Left ventricle myocardium superior (tissue), 1 donor: ENCODE data around the gene GRID2. TPM values are rescaled to one million over a fixed set of nuclear protein-coding genes. Genes with fewer than 3 reads are reported as not detected.
A peak's percentile ranks its signal among the peaks of the same experiment; 100 is the strongest.
"Not testable (repeated sequence)": the region's sequence is repeated elsewhere in the genome, so short reads cannot be mapped to it uniquely, and the experiment has no call there.

Experiments
- ATAC-seq: fragments of 200-7000 bp; cut with Tn5 transposase; one replicate; pipeline ENCODE4 v1.9.1; 2020; ENCODE audit warnings: mild to moderate bottlenecking, moderate library complexity
- DNase-seq: peaks from one replicate; pipeline ENCODE4 v3.0.0-alpha.2; 2020
- intact Hi-C: fragments of 100-400 bp; cut with micrococcal nuclease; formaldehyde crosslinking; loops from one replicate; pipeline ENCODE4 v1.11.0; 2022
- total RNA-seq: library from RNA; stranded (reverse); fragmentation: NEBNext Ultra II Directional; extraction: Animal tissue kit (Norgen Biotek cat#: 25700); gene quantifications from one replicate; pipeline ENCODE4 v1.2.1, GENCODE V29; 2021
- donor health status: DM: no; HTN: yes; CAD: no; lungs with severe emphysema.

GRID2 gene
- total RNA-seq, 1 donor from 2014 or later, result 0.40 TPM

- no peak for ATAC-seq
- intact Hi-C loops, result no loop called here
- DNase-seq, result no peak
Measured at GRCh38 chr4:92399032-92399431, 95.3 kb downstream of the GRID2 start.

- intact Hi-C loops, ATAC-seq, DNase-seq: not testable (repeated sequence)
Measured at GRCh38 chr4:92403525-92403924, 99.8 kb downstream of the GRID2 start.

GRCh38 chr4:92406488-92406887 is 102.7 kb downstream of the GRID2 start:
- intact Hi-C loops, result no loop called here
- DNase-seq (no peak), ATAC-seq (no peak)

- no peak for ATAC-seq
- intact Hi-C loops, result no loop called here
Measured at GRCh38 chr4:92421920-92422319, 118.2 kb downstream of the GRID2 start.

GRCh38 chr4:92433272-92433758 is 129.5 kb downstream of the GRID2 start:
- DNase-seq, result no peak
- intact Hi-C loops, result no loop called here
- no peak for ATAC-seq

More at GRCh38 chr4:92421920-92422319, 118.2 kb downstream of the GRID2 start:
- DNase-seq, result no peak

- intact Hi-C loops, DNase-seq, ATAC-seq: not testable (repeated sequence)
Measured at GRCh38 chr4:92438722-92439121, 135.0 kb downstream of the GRID2 start.

GRCh38 chr4:92442131-92442530 is 138.4 kb downstream of the GRID2 start:
- DNase-seq, ATAC-seq, intact Hi-C loops: not testable (repeated sequence)

GRCh38 chr4:92444143-92444843 is 140.5 kb downstream of the GRID2 start:
- intact Hi-C loops, DNase-seq, ATAC-seq: not testable (repeated sequence)

- intact Hi-C loops, result no loop called here
- DNase-seq (no peak), ATAC-seq (no peak)
Measured at GRCh38 chr4:92445127-92445526, 141.4 kb downstream of the GRID2 start.

GRCh38 chr4:92447255-92447905 is 143.6 kb downstream of the GRID2 start:
- DNase-seq, result no peak
- ATAC-seq, result peak; percentile 70
- intact Hi-C loops, result no loop called here

- not testable (repeated sequence) for ATAC-seq, DNase-seq
Measured at GRCh38 chr4:92448176-92448575, 144.4 kb downstream of the GRID2 start.

GRCh38 chr4:92450694-92451093 is 146.9 kb downstream of the GRID2 start:
- DNase-seq (no peak), ATAC-seq (no peak)
- intact Hi-C loops, result no loop called here

More at GRCh38 chr4:92448176-92448575, 144.4 kb downstream of the GRID2 start:
- intact Hi-C loops, result not testable (repeated sequence)

- DNase-seq (no peak), ATAC-seq (no peak)
- intact Hi-C loops, result no loop called here
Measured at GRCh38 chr4:92451782-92452181, 148.0 kb downstream of the GRID2 start.

GRCh38 chr4:92452383-92452782 is 148.6 kb downstream of the GRID2 start:
- DNase-seq, ATAC-seq, intact Hi-C loops: not testable (repeated sequence)

GRCh38 chr4:92455329-92455839 is 151.6 kb downstream of the GRID2 start:
- DNase-seq (no peak), ATAC-seq (no peak)
- intact Hi-C loops, result no loop called here

GRCh38 chr4:92455951-92456350 is 152.2 kb downstream of the GRID2 start:
- intact Hi-C loops, result no loop called here
- ATAC-seq (no peak), DNase-seq (no peak)

- intact Hi-C loops, result no loop called here
- DNase-seq, result no peak
- ATAC-seq, result no peak
Measured at GRCh38 chr4:92461732-92462131, 158.0 kb downstream of the GRID2 start.

GRCh38 chr4:92477298-92477697 is 173.5 kb downstream of the GRID2 start:
- intact Hi-C loops, result no loop called here
- ATAC-seq, result no peak
- no peak for DNase-seq

GRCh38 chr4:92483341-92483740 is 179.6 kb downstream of the GRID2 start:
- ATAC-seq (no peak), DNase-seq (no peak)
- intact Hi-C loops, result no loop called here

- DNase-seq (no peak), ATAC-seq (no peak)
- intact Hi-C loops, result no loop called here
Measured at GRCh38 chr4:92488496-92488895, 184.7 kb downstream of the GRID2 start.
